ENCODE measurements around the gene FZD2.

DNA sequence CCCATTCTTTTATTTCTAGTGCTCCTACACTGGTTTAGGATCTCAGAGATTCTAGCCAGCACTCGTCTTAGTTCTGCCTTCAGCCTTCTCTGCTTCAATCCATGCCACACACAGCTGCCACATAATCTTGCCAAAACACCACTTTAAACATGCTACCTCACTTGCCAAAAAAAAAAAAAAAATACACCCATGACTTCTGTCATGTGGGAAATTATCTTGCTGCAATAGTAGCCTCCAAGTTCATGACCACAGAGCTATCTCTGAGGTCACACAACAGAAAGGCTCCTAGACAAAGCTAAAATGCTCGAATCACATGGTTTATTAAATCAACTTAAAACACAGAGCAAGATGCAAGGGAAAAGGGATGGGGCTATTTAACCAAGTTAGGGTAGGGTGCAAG lies 18.1 kb downstream of the FZD2 start:
- TF ChIP-seq, protein P1, sequence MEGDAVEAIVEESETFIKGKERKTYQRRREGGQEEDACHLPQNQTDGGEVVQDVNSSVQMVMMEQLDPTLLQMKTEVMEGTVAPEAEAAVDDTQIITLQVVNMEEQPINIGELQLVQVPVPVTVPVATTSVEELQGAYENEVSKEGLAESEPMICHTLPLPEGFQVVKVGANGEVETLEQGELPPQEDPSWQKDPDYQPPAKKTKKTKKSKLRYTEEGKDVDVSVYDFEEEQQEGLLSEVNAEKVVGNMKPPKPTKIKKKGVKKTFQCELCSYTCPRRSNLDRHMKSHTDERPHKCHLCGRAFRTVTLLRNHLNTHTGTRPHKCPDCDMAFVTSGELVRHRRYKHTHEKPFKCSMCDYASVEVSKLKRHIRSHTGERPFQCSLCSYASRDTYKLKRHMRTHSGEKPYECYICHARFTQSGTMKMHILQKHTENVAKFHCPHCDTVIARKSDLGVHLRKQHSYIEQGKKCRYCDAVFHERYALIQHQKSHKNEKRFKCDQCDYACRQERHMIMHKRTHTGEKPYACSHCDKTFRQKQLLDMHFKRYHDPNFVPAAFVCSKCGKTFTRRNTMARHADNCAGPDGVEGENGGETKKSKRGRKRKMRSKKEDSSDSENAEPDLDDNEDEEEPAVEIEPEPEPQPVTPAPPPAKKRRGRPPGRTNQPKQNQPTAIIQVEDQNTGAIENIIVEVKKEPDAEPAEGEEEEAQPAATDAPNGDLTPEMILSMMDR (IDR thresholded peaks at IDR 0.05 in 2 of 3, conservative IDR thresholded peaks at IDR 0.05 in 1 of 3; ENCODE audit: borderline replicate concordance in 1 of 3, insufficient read depth in 1 of 3, low read depth in 2 of 3, low read length in 2 of 3), result no peak
- no peak for TF ChIP-seq POLR2A (IDR thresholded peaks at IDR 0.05; ENCODE audit: borderline replicate concordance, extremely low read depth, insufficient read depth, insufficient read length)
- no peak for TF ChIP-seq CBX3 (IDR thresholded peaks at IDR 0.05; ENCODE audit: low read depth)
- no peak for TF ChIP-seq EZH2phosphoT487 (IDR thresholded peaks at IDR 0.05; ENCODE audit: borderline replicate concordance)
- TF ChIP-seq SRF (IDR thresholded peaks at IDR 0.05; ENCODE audit: low read depth), result no peak
- TF ChIP-seq CEBPB (IDR thresholded peaks at IDR 0.05; ENCODE audit: low read depth), result no peak
- no peak for TF ChIP-seq TCF7L2 (IDR thresholded peaks at IDR 0.05; ENCODE audit: borderline replicate concordance, extremely low read depth, insufficient read depth, insufficient read length)
- TF ChIP-seq RAD21 (IDR thresholded peaks at IDR 0.05; ENCODE audit: low read depth), result no peak
- TF ChIP-seq ZNF274 (IDR thresholded peaks at IDR 0.05; ENCODE audit: low read depth, low read length), result no peak
- TF ChIP-seq POLR2AphosphoS5 (IDR thresholded peaks at IDR 0.05; ENCODE audit: low read depth, low read length), result no peak
- TF ChIP-seq, protein P2, sequence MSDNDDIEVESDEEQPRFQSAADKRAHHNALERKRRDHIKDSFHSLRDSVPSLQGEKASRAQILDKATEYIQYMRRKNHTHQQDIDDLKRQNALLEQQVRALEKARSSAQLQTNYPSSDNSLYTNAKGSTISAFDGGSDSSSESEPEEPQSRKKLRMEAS (IDR thresholded peaks at IDR 0.05), result no peak

Measured in HCT116 (cell line).